ENCODE measurements around the gene ATG2B. TPM values are rescaled to one million over a fixed set of nuclear protein-coding genes. Genes with fewer than 3 reads are reported as not detected.

ATG2B gene
- total and polyA plus RNA-seq, 9 of the 15 experiments (the other 6 are each of a cell fraction or from before 2014, with no cell fraction given): 0.83 to 12.9 (median 8.7) TPM

- no peaks in the 10 kb centered on the region for H3K36me3 ChIP-seq (ENCODE audit: control insufficient read depth, insufficient read depth, low read length)
- H4K20me1 ChIP-seq (replicated peaks; ENCODE audit: control insufficient read depth, insufficient read depth, low read length): no peaks in the 10 kb centered on the region
- FAIRE-seq (no peak), ATAC-seq (no peak), DNase-seq (ENCODE audit: extremely low read depth in 1 of 4, low spot score in 3 of 4) (no peak)
- intact Hi-C loops (cut with micrococcal nuclease) (loop anchor here (10.0 kb wide), 2 partner anchors 269 to 709 kb away; no protein-coding TSS in a partner anchor), in situ Hi-C loops (cut with MboI) (loop anchor here (25.0 kb wide), 1 partner anchor 712 kb away; no protein-coding TSS in a partner anchor)
- peaks cover 0 to 3% of the 10 kb centered on the region in 2 experiments; a peak in 2 of 5 replicates for H3K27me3 ChIP-seq (ENCODE audit: control insufficient read depth in 2 of 2, insufficient read depth in 2 of 2, low read length in 2 of 2)
- H2AFZ ChIP-seq (ENCODE audit: low read depth, low read length): no peak overlapping the region
- POLR2A ChIA-PET: no interaction called here
- WGBS (ENCODE audit: insufficient coverage, low coverage, missing lambda C conversion rate): 0% methylated on average over 5 of the region's 5 CpGs
- H3K9me1 ChIP-seq (ENCODE audit: control insufficient read depth, insufficient read depth, low read length): no peaks in the 10 kb centered on the region
- no peaks in the 10 kb centered on the region; a peak in 1 of 5 replicates for H3K4me1 ChIP-seq (replicated peaks in 1 of 2; ENCODE audit: control insufficient read depth in 2 of 2, insufficient read depth in 2 of 2, low read length in 2 of 2)
- no peak overlapping the region for H3K4me2 ChIP-seq (ENCODE audit: insufficient read depth, low read length)
- no peak overlapping the region for H3K27ac ChIP-seq (ENCODE audit: extremely low read depth, low read depth, low read length)
- H3K9me3 ChIP-seq (replicated peaks; ENCODE audit: control insufficient read depth, insufficient read depth, low read depth, low read length): no peaks in the 10 kb centered on the region; the same call in none of the 2 replicates
- CTCF ChIA-PET (ENCODE audit: low intra/inter-chr PET ratio): no interaction called here
- no peaks in the 10 kb centered on the region for H3K79me2 ChIP-seq (ENCODE audit: control insufficient read depth, insufficient read depth, low read length)
- H3K4me3 ChIP-seq: no peak overlapping the region
- no TSS peak for BruUV-seq (replicated peaks)
- H3K9ac ChIP-seq (ENCODE audit: insufficient read depth in 1 of 2, low read depth in 2 of 2, low read length in 2 of 2): no peak overlapping the region
- TF ChIP-seq ZBTB33 (CRISPR knock-in tag; IDR thresholded peaks at IDR 0.05) (no peak), CREBBP (IDR thresholded peaks at IDR 0.05; ENCODE audit: low read depth, low read length) (no peak), PTTG1 (tag; IDR thresholded peaks at IDR 0.05; ENCODE audit: low read depth) (no peak), ZBTB34 (CRISPR knock-in tag; IDR thresholded peaks at IDR 0.05) (no peak), ZBTB17 (CRISPR knock-in tag; IDR thresholded peaks at IDR 0.05) (no peak), MLLT1 (IDR thresholded peaks at IDR 0.05) (no peak), KDM4B (IDR thresholded peaks at IDR 0.05; ENCODE audit: borderline replicate concordance in 2 of 2, low read depth in 1 of 2) (no peak), CEBPG (CRISPR knock-in tag; IDR thresholded peaks at IDR 0.05) (no peak), CEBPG (tag; conservative IDR thresholded peaks at IDR 0.05 in 1 of 2, IDR thresholded peaks at IDR 0.05 in 1 of 2) (no peak), IFI16 (CRISPR knock-in tag; IDR thresholded peaks at IDR 0.05) (no peak), HNRNPL (IDR thresholded peaks at IDR 0.05; ENCODE audit: low read depth, low read length) (no peak), MTA1 (IDR thresholded peaks at IDR 0.05; ENCODE audit: borderline replicate concordance) (no peak), DIDO1 (tag; IDR thresholded peaks at IDR 0.05; ENCODE audit: low read depth) (no peak), CLOCK (CRISPR knock-in tag; IDR thresholded peaks at IDR 0.05; ENCODE audit: borderline replicate concordance) (no peak), DLX4 (CRISPR knock-in tag; IDR thresholded peaks at IDR 0.05) (no peak)
Observed at GRCh38 chr14:96274122-96274521, 89.0 kb downstream of the ATG2B start.
